SH-SY5Y (cell line): ENCODE results near the gene CMSS1.

ENCODE experiments used
- GATA2 ChIP-seq: IDR thresholded peaks from 2 replicates; pipeline ENCODE4 v1.6.1; 2011; ENCODE audit warnings: mild to moderate bottlenecking, low read depth, low read length
- GATA3 ChIP-seq: IDR thresholded peaks from 2 replicates; pipeline ENCODE4 v1.6.1; 2011; ENCODE audit warnings: low read depth, mild to moderate bottlenecking, low read length, moderate library complexity

Gene CMSS1

GRCh38 chr3:99872923-99873254, 55.2 kb downstream of the CMSS1 start:
- TF ChIP-seq GATA3: no peak
- no peak for TF ChIP-seq GATA2

GRCh38 chr3:99873269-99874102, 55.8 kb downstream of the CMSS1 start:
- TF ChIP-seq GATA3: no peak
- no peak for TF ChIP-seq GATA2

- TF ChIP-seq GATA3 (no peak), GATA2 (no peak)
Observed at GRCh38 chr3:99874237-99875002, 56.8 kb downstream of the CMSS1 start.

- TF ChIP-seq GATA2 (no peak), GATA3 (no peak)
Observed at GRCh38 chr3:99875581-99875928, 57.9 kb downstream of the CMSS1 start.

- TF ChIP-seq GATA3 (no peak), GATA2 (no peak)
Observed at GRCh38 chr3:99875929-99876841, 58.5 kb downstream of the CMSS1 start.

- TF ChIP-seq GATA3: no peak
- no peak for TF ChIP-seq GATA2
Observed at GRCh38 chr3:99877031-99877579, 59.4 kb downstream of the CMSS1 start.

- TF ChIP-seq GATA2: no peak
- TF ChIP-seq GATA3: no peak
Observed at GRCh38 chr3:99878005-99878404, 60.3 kb downstream of the CMSS1 start.

- TF ChIP-seq GATA3: no peak
- no peak for TF ChIP-seq GATA2
Observed at GRCh38 chr3:99879275-99879674, 61.6 kb downstream of the CMSS1 start.

- TF ChIP-seq GATA2: no peak
- TF ChIP-seq GATA3: no peak
Observed at GRCh38 chr3:99881121-99881524, 63.5 kb downstream of the CMSS1 start.

- TF ChIP-seq GATA3 (no peak), GATA2 (no peak)
Observed at GRCh38 chr3:99882436-99883137, 64.9 kb downstream of the CMSS1 start.

- no peak for TF ChIP-seq GATA2
- TF ChIP-seq GATA3: no peak
Observed at GRCh38 chr3:99883138-99883461, 65.4 kb downstream of the CMSS1 start.

- TF ChIP-seq GATA2 (no peak), GATA3 (no peak)
Observed at GRCh38 chr3:99883693-99884092, 66.0 kb downstream of the CMSS1 start.

- TF ChIP-seq GATA2 (peak; percentile 23; the same call in 1 of the 2 replicates), GATA3 (no peak)
Observed at GRCh38 chr3:99884484-99884883, 66.8 kb downstream of the CMSS1 start.
